ENCODE results near the gene AGK. TPM values are rescaled to one million over a fixed set of nuclear protein-coding genes. Genes with fewer than 3 reads are reported as not detected.

The AGK gene
- total and polyA plus RNA-seq, 12 donors, result 17.7 to 45.1 (median 38.3) TPM

DNA sequence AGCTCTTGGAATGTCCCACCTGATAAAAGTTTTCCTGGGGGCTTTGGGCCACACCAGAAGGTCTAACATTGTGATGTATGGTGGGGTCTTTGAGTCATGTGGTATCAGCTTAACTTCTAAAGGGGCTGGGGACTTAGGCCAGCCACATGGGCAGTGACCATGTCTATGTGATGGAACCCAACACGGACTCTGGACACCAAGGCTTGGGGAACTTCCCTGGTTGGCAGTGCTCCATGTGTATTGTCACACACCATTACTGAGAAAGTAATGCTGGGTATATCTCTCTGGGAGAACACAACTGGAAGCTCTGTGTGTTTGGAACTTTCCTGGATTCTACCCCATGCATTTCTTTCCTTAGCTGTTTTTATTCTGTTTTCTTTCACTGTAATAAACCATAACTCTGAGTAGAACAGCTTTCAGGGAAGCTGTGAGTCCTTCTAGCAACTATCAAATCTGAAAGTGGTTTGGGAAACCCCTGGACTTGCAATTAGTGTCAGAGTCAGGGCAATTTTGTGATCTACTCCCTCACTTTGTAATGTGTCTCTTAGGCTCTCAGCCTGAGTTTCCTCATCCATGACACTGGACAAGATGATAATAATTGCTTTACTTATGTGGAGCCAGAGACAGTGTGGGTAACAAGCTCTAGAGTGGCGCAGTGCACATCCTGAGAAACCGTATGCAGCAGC, 28.4 kb upstream of the AGK start:
- no peaks in the 10 kb centered on the region for H3K9me3 ChIP-seq
- H3K4me1 ChIP-seq, result no peaks in the 10 kb centered on the region
- intact Hi-C loops (cut with DNase I), result loop anchor here in 2 of 10 donors (10.0 kb wide), 2 partner anchors 248 to 268 kb away; no protein-coding TSS in a partner anchor
- no peaks in the 10 kb centered on the region for H3K36me3 ChIP-seq
- TF ChIP-seq, protein P1, sequence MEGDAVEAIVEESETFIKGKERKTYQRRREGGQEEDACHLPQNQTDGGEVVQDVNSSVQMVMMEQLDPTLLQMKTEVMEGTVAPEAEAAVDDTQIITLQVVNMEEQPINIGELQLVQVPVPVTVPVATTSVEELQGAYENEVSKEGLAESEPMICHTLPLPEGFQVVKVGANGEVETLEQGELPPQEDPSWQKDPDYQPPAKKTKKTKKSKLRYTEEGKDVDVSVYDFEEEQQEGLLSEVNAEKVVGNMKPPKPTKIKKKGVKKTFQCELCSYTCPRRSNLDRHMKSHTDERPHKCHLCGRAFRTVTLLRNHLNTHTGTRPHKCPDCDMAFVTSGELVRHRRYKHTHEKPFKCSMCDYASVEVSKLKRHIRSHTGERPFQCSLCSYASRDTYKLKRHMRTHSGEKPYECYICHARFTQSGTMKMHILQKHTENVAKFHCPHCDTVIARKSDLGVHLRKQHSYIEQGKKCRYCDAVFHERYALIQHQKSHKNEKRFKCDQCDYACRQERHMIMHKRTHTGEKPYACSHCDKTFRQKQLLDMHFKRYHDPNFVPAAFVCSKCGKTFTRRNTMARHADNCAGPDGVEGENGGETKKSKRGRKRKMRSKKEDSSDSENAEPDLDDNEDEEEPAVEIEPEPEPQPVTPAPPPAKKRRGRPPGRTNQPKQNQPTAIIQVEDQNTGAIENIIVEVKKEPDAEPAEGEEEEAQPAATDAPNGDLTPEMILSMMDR (IDR thresholded peaks at IDR 0.05), result no peak
- H3K4me3 ChIP-seq, result no peak overlapping the region
- ATAC-seq (no peak), DNase-seq (no peak)
- WGBS, 2 donors, result 73 to 79% methylated on average over 3 of the region's 3 CpGs
- no peak overlapping the region for H3K27ac ChIP-seq
- H3K27me3 ChIP-seq, result no peaks in the 10 kb centered on the region

DNA sequence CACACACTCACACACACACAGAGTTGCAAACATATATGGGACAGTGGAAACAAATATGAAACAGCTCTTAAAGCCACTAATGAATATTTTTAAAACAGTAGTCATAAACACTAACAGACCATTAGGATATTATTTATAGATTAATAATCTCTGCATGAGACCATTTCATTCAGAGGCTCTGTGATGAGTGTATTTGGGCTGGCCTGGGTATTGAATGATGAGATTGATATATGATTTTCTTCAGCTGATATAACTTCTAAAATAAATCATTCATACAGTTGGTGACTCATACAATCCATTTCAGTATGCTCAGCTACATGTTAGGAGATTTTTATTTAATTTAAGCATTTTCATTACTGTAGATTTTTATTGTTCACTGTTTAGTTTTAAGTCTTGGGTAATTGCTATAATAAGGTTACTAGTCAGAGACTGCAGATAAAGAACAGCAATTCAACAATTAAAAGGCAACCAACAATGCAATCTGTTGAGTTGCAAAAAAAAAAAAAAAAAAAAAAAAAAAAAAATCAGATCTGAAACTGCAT, 25.2 kb upstream of the AGK start:
- no peak overlapping the region for H3K27ac ChIP-seq
- intact Hi-C loops (cut with DNase I), result loop anchor here in 2 of 10 donors (10.0 kb wide), 2 partner anchors 251 to 271 kb away; no protein-coding TSS in a partner anchor
- no peaks in the 10 kb centered on the region for H3K4me1 ChIP-seq
- H3K27me3 ChIP-seq, result no peaks in the 10 kb centered on the region
- no peak overlapping the region for H3K4me3 ChIP-seq
- TF ChIP-seq, protein P1 (IDR thresholded peaks at IDR 0.05), result no peak
- H3K9me3 ChIP-seq, result no peaks in the 10 kb centered on the region
- DNase-seq, result no peak
- H3K36me3 ChIP-seq, result no peaks in the 10 kb centered on the region
- ATAC-seq, result no peak

DNA sequence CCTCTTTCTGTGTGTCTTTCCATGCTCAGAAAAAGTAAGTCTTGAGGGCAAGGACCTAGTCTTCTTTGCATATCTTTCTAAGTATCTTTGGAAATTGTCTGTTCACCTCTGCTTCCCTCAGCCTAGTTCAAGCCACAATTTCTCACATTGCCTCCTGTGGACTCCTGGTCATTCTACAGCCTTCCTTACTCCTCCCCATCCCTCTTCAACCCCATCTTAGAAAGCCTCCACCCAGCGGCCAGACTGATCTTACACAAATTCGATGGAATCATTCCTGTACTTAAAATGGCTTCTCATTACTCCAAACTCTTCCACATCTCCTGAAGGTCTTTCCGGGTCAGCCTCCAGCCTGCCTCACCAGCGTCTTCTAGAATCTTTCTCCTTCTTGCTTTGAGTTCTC, 24.1 kb upstream of the AGK start:
- H3K9me3 ChIP-seq, result no peaks in the 10 kb centered on the region
- DNase-seq, result no peak
- H3K27me3 ChIP-seq, result no peaks in the 10 kb centered on the region

DNA sequence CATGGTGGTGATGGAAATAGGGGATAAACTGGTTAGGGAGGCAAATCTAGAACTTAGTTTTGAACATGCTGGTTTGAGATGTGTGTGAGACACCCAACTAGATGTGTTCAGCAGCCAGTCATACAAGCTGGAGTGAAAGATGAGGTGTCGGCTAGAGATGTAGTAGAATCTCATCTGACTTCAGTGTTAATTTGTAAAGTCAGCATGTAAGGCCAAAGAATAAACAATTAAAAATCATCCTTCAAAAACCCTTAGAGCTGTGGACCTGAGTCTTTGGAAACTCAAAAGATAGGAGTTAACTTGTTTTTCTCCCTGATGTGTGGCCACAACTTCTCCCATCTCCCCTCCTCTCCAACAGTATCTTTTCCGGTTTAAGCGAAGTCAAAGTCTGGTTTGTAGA, 22.8 kb upstream of the AGK start:
- Histone ChIP-seq H3K9me3 (no peaks in the 10 kb centered on the region), H3K4me3 (no peak overlapping the region), H3K36me3 (no peaks in the 10 kb centered on the region), H3K27me3 (no peaks in the 10 kb centered on the region), H3K4me1 (peaks cover 0 to 4% (median 0%) of the 10 kb centered on the region in 9 donors), H3K27ac (no peak overlapping the region)
- intact Hi-C loops (cut with DNase I), result loop anchor here in 2 of 10 donors (10.0 kb wide), 2 partner anchors 254 to 274 kb away; no protein-coding TSS in a partner anchor
- DNase-seq (no peak), ATAC-seq (no peak)
- TF ChIP-seq, protein P1 (IDR thresholded peaks at IDR 0.05), result no peak
- WGBS, 2 donors, result 91 to 93% methylated on average over 3 of the region's 3 CpGs

More for the DNA sequence above, 24.1 kb upstream of the AGK start:
- no peak overlapping the region for H3K27ac ChIP-seq
- TF ChIP-seq, protein P1 (IDR thresholded peaks at IDR 0.05), result no peak
- no peaks in the 10 kb centered on the region for H3K36me3 ChIP-seq
- ATAC-seq, result no peak
- WGBS, 2 donors, result 85 to 92% methylated on average over 4 of the region's 4 CpGs
- H3K4me3 ChIP-seq, result no peak overlapping the region
- intact Hi-C loops (cut with DNase I), result loop anchor here in 2 of 10 donors (10.0 kb wide), 2 partner anchors 252 to 272 kb away; no protein-coding TSS in a partner anchor
- no peaks in the 10 kb centered on the region for H3K4me1 ChIP-seq

All from heart right ventricle (tissue), 16 donors.